Posterior vena cava (tissue), 2 donors: Measurements from ENCODE around the gene ACP1. TPM values are rescaled to one million over a fixed set of nuclear protein-coding genes. Genes with fewer than 3 reads are reported as not detected.

Experiments used
- DNase-seq: peaks from one replicate; pipeline ENCODE4 v3.0.0-alpha.2; 2020; ENCODE audit warnings: low spot score
- intact Hi-C, 2 donors: fragments of 100-400 bp; cut with DNase I; formaldehyde crosslinking; loops; one replicate each; pipeline versions ENCODE4 v1.14.1 to v1.14.2; 2022 to 2023
- long read RNA-seq, 2 donors: library from polyadenylated mRNA; unstranded; transcript quantifications; one replicate each; pipeline ENCODE4 v2.0.0, GENCODE V29; 2020 to 2021
- total RNA-seq, 2 donors: library from RNA; stranded (reverse); fragmentation: NEBNext Ultra II Directional; extraction: Animal tissue kit (Norgen Biotek cat#: 25700); gene quantifications; one replicate each; pipeline ENCODE4 v1.2.1, GENCODE V29; 2021
- donor health status: DM: yes; HTN: yes; CAD: no.
- donor health status: DM: yes; HTN: yes; CAD: no.

Gene ACP1
- total RNA-seq, result 10 to 100 TPM; 50.9 to 54.0 TPM
- long read RNA-seq, donor 1, transcript ACP1-201 (6 exons, 1,549 nt), result major isoform, 25 of 49 reads
- long read RNA-seq, donor 1, transcript ACP1-202 (6 exons, 1,552 nt), result minor isoform, 10 of 49 reads
- long read RNA-seq, donor 1, transcript ACP1-209 (7 exons, 577 nt), result minor isoform, 6 of 49 reads
- long read RNA-seq, donor 1, partial matches to known transcripts, result 2 of 49 reads
- long read RNA-seq, donor 1, other reads (novel, unspliced or antisense), result 3 of 49 reads
- long read RNA-seq, donor 2, transcript ACP1-206 (5 exons, 689 nt), result minor isoform, 6 of 225 reads
- long read RNA-seq, donor 2, transcript ACP1-209 (7 exons, 577 nt), result minor isoform, 53 of 225 reads
- long read RNA-seq, donor 2, transcript ACP1-201 (6 exons, 1,549 nt), result major isoform, 129 of 225 reads
- long read RNA-seq, donor 2, transcript ACP1-202 (6 exons, 1,552 nt), result minor isoform, 31 of 225 reads
- long read RNA-seq, donor 2, partial matches to known transcripts, result 4 of 225 reads
- long read RNA-seq, donor 2, other reads (novel, unspliced or antisense), result 2 of 225 reads

DNA sequence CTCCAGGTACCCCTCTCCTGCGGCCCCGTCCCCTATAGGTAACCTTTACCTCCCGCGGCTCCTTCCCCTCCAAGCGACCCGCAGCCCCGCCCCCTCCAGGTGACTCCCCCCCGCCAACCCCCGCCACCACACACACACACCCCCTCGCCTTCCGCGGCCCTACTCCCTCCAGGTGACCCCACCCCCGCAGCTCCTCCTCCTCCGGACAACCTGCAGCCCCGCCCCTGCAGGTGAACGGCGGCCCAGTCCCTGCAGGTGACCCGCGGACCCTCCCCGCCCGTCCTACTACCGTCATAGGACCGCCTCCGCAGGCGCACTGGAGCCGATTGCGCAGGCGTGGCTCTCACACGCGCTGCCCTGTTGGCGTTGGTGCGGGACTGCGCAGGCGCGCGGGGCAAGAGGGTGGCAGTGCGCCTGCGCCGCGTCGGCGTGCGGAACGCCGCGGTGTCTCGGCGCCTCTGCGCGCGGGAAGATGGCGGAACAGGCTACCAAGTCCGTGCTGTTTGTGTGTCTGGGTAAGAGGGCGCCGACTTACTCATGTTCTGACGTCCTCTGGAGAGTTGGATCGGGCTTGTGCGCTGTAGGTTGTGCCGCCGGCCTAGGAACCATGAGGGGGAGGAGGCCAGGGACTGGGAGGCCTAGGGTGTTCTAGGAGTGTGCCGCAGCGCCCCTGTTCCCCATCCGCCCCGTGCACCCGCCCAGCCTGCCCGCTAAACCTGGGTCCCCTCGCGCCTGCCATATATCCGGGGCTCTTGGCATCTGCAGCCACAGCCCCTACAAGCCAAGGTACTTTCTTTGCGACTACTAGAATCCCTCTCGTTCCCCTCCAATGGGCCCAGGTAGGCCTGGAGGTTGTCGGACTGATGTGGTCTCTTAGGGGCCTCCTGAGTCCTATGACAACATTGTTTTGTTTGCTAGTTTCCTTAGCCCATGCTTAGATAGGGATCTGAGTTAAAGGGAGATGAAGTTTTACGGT is at the start of gene ACP1:
Gene ACP1, plus strand, starts transcription at position 455 of the 976 bp plus-strand sequence. Its CDS starts 18 bp downstream, at position 473.
- intact Hi-C loops, result no loop called here
- peak; percentile 98 for DNase-seq

DNA sequence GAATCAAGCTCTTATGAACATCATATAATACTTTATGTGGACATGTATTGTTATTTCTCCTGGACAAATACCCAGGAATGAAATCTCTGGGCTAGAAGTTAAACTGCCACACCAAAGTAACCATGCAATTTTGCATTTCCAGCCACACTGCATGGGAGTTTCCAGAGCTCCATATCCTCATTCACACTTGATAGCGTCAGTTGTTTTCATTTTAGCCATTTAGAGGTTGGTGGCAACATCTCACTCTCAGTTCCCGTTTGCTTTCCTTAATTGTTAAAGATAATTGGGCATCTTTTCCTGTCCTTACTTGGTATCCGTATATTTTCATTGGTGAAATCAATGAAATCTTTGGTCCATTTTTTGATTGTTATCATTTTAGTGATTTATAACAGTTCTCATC is 48.7 kb upstream of the ACP1 start:
- DNase-seq, result no peak
- intact Hi-C loops, result loop anchor here in 1 of 2 donors (5.0 kb wide), 1 partner anchor 1466 kb away; no protein-coding TSS in a partner anchor

DNA sequence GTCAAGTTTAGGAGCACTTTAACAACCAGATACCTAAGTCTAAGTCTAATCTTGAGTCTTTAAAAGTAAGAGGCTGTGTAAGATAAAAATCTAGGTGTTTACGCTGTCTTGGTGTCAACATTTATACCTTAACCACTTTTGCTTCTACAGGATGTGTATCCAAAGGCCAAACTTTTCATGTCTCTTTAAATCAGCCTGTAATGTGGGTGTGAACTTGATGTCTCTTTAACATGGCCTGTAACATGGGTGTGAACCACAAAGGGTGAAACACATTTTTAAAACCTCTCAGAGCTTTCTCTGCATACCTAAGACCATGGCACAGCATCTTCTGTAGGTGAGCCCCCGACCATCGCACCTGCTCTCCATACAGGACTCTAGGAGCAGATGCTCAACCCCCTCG is 41.3 kb upstream of the ACP1 start:
- intact Hi-C loops, result no loop called here
- DNase-seq, result no peak

DNA sequence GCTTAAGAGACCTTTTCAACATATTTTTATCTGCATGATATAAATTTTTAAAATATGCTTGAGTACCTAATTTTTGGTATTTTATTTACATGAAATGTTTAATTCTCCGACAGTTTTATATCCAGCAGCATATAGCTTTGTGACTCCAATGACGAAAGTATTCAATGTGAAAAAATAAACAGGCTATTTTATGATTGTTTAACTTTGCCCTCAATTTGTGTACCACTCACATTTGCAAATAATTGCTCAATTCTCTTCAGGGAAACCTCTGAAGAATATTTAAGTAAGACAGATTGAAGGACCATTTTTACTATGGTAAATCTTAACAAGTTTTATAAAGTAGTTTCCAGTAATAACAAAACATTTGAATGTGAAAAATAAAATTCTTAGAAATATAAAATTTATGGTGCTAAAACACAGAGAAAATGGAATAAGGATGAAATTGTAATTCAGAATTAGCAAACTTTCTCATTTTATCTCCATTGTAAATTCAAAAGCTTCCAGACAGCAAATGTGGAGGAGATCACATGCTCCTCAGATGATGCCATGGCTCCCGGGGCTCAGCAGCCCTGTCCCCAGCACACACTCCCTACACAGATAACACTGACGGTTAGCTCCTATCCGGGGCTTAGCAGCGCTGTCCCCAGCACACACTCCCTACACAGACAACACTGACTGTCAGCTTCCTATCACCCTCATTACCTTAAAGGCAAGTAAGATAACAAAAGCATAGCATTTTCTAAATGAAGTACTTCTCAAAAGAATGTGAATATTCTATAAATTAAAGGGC is 40.6 kb upstream of the ACP1 start:
- no peak for DNase-seq
- intact Hi-C loops, result no loop called here

DNA sequence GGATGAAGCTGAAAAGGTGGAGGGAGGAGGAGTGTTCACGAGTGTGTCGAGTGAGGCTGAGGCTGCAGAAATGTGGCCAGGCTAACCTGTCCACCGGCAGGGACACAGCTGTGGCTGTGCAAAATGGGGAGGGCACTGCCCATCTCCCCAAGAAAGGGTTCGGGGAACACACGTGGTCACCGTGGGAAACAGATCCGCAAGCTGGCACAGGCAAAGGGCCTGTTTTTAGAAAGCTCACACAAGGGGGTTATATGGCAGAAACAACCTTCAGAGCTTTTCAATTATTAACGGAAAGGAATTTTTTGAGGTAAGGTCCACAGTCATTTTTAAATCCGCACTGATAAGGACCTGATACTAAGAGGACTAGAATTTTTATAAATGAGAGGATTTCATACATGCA is 36.6 kb upstream of the ACP1 start:
- intact Hi-C loops, result no loop called here
- DNase-seq, result no peak

DNA sequence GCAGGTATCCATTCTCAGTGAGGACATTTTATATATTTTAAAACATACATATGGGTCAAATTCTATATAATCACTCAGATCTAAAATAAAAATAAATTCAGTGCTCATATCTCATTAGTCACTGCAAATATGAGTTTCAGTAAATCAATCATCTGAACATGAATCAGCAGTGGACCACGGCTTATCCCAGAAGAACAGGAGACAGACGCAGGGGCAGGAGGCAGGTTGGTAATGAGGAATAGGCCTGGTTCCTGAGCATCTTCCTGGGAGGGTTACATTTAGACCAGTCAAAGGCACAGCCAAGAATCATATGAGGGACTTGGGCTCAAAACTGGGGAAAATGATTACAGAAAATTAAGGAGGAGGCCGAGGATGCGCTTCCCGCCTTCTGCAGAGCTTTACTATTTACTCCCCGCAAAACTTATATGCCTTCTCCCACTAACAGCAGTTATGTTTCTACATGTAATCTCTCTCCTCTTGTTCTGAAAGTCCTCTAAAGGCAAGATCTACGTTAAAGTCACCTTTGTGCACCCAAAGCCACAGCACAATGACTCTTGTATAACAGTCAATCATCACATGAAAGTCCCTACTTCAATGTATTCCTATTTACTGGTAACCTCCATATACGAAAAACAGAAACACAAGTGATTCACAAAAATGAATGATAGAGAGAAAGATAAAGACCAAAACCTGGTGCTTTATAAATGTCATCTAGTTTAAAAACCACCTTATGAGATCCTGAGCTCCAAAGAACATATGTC is 36.0 kb upstream of the ACP1 start:
- intact Hi-C loops, result no loop called here
- no peak for DNase-seq

DNA sequence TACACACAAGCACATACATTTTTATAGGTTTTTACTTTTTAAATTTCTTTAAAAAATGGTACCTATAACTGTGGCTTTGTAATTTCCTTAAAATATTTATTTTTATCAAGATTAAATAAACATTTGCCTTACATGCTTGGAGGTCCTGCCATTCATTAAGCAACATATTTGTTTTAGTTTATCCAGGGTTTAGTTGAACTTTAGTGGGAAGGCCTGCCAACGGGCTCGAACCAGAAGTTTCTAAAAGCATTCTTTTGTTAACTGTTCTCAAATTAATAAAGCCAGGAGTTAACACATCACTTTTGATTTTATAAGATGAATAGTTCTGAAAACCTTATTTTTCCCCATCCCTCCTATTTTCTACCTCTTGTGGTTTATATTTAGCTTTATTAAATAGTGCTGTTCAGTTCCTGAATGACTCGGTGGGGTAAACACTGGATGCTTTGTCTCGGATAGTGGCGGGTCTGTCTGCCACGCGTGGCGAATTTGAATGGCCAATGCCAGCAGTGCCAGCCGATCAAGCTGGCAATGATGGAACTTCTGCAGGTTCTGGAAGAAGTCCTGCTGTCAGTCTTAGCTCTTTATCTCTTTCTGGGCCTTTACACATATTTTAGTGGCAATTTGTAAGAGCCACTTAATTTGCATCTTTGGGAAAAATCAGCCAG is 33.1 kb upstream of the ACP1 start:
- DNase-seq, result no peak
- intact Hi-C loops, result no loop called here

DNA sequence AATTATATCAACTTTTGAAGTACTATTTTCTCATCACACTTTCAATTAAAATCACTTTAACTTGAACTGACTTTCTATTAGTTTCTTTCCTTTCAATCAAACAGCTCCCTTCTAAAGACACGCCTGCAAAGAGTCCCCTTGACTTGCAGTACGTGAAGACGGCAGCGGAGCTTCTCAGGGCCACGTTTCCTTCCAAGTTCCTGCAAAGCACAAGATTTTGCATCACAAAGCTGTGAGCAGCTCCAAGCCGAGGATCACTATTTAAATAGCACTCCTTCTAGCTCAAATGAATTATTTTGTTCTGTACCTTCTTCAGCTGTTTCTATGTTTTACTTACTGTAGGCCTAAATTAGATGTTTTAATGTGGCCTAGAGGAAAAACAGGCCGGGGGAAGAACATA is 31.7 kb upstream of the ACP1 start:
- intact Hi-C loops, result no loop called here
- no peak for DNase-seq

DNA sequence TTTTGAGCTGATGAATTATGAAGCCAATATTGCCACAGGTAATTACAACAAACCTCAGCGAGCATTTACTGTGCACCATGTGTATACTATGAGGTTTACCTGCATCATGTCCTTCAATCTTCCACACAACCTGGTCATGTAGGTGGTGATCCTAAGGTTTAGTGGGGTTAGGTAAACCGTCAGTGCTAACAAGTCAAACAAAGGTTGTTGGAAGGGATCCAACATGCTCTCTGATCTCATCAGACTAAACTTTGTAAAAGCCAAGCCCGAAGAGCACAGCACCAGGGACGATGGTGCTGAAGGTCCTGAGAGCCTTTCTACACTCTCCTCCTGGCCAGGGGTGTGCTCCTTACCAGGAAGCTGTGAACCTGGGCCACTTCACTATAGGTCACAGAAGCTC is 30.3 kb upstream of the ACP1 start:
- DNase-seq, result no peak
- intact Hi-C loops, result no loop called here

DNA sequence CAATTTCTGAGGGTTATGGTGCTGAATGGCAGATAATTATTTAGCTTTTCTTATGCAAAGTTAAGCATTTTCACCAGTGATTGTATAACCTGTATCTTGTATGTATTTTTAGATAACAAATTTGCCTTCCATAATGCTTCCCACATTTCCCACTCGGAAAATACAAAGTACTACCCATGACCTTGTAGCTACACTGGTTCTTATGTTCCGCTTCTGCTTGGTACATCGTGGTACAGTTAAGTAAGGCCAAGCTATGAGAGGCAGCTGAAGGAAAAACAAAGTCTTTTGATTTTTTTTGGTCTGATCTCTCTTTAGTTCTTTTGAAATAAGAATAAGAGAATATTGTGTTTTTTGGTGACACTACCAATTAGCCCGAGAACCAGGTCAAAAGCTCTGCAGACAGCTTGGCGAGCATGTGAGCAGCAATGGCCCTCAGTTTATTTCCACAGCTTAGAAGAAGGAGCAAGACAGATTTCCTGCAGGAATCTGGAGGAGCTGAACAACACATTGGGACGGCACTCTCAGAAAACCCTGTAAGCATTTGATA is 27.7 kb upstream of the ACP1 start:
- no peak for DNase-seq
- intact Hi-C loops, result no loop called here

DNA sequence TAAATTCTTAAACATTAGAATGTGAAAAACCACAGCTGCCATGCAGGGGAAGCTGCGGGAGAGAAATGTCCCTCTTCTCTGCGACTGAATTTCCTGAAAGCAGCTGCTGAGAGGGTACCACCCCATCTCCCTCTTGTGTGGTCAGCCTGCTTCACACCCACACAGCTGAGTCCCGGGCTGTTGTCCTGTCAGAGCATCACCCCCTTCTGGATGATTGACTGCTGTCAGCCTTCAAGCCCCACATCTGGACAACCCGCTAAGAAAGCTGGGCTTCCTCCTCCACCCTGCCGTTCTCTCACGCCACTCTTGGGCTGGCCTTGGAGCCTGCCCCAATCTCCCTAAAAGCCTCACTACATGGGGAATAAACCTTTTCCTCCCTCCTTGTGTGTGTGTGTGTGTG is 26.9 kb upstream of the ACP1 start:
- DNase-seq, result no peak
- intact Hi-C loops, result no loop called here

DNA sequence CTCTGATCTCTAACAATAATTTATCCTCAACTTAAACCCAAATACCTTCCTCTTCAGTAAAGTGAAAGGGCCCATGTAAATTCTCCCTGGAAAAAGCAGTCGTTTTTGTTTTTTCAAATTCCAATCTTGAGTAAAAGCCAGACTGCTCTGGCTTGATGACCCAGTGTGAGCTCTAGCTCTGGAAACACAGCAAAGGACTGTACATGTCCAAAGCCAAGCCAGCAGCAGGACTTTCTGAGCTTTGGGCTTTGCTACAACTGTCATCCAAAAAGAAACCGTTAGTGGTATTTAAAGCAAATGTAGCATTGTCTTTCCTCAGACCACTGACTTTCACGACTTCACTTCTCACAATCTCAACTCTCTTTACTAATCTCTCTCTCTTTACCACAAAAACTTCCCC is 26.3 kb upstream of the ACP1 start:
- DNase-seq, result no peak
- intact Hi-C loops, result no loop called here

DNA sequence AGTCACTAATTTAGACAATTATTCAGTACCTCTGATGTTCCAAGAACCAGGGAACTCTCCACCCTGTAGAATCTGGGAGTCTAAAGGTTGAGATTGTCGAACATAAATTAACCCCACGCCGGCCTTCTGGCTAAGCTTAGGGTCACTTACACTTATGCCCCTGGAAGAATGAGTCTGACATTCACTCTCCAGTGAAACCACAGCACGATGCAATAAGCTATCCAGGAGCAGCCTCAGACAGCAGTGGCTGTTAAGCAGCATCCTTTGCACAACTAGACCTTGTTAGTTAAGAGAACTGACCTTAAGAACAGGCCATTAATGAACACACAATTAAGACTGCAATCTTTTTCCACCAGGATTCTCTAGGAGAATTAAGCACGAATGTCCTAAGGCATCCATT is 25.9 kb upstream of the ACP1 start:
- intact Hi-C loops, result no loop called here
- DNase-seq, result no peak

DNA sequence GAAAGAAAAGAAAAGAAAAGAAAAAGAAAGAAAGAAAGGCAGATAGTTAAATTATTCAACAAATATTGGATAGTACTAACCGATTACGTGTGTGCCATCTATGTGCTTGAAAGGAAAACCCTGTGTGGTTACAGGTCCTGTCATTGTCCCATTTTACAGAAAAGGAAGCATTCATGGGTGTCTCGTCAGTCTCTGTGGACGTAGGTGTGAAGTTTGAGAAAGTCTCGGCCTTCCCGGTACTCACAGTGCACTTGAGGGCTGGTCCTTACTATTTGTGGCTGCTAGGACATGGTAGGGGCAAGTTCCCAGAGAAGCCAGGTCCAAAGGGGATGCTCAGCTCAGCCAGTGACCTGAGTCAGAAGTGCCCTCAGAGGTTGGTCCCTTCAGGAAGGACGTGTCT is 20.2 kb upstream of the ACP1 start:
- intact Hi-C loops, result no loop called here
- no peak for DNase-seq

DNA sequence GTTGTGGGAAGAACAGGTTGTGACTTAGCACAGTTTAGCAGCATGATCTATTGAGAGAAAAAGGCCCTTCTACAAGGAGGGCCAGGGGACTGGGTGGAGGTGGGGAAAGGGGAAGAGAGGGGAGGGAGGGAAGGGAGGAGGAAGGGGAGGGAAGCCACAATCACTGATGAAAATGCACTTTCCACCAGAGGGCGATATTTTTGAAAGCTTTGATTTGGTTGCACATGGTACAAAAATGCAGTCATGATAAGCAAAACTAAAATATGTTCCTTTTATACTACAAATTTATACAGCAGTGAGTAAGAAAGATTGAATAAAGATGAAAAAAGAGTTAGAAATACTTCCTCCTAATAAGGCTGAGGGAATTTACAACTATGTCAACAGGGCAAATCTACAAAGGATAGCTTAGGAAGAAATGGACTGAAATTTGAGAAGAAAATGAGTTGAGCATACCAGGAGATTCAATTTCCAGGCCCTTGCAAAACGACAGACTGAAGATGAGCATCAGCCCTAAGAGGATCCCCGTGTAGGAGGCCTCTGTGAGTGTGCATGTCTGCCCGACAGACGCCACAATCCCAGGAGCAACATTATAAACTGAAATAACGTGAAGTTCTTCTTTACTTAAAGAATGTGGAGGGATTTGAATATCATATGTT is 18.1 kb upstream of the ACP1 start:
- intact Hi-C loops, result no loop called here
- DNase-seq, result no peak

DNA sequence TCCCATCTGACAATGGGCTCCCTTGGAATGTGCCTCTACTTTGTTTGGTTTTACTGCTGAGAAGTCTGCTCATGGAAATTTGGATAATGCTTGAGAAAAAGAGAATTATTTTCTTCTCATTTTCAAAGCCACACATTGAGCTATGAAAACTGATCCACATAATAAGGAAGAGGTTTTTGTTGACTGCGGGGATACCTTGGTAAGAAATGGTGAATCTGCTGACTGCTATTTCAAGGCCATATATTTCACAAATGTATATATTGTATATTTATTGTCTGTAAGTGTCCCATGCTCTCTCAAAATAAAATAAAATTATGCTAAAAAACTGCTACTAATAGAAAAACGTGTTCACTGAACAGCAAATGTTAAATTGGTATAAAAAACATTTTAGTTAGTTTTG is 16.0 kb upstream of the ACP1 start:
- intact Hi-C loops, result no loop called here

DNA sequence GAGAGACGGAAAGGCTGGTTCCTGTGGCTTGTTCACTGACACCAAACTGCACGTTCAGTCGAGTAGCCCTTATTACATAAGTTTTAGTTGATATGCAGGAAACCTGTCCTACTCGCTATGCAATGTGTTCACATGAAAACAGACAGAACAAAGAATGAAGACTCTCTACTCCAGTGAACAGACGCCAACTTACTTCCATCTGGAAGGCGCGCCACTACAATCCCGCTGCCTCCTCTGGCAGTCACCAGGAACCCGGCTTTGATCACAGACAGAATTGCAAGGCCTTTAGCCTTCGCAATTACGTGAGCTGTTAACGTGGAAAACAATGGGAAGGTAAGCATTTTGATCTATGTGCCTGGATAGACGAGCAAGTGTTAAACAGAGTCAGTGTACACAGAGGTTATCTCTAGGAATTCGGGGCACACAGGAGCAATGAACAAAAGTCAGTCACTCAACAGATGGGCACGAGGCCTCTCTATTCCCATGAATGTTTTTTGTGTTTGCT is 15.2 kb upstream of the ACP1 start:
- intact Hi-C loops, result no loop called here
- DNase-seq, result no peak

More for the DNA sequence above, 16.0 kb upstream of the ACP1 start:
- DNase-seq, result no peak
